Stimulated activated CD4-positive, alpha-beta T cell treated with anti-CD3 and anti-CD28 coated beads, TNF-alpha, amount 100 ng/mL, for 48 hours (primary cell): ENCODE data around the gene LEUTX.
"Not testable (repeated sequence)": the region's sequence is repeated elsewhere in the genome, so short reads cannot be mapped to it uniquely, and the experiment has no call there.

Experiments used
- DNase-seq, 3 donors: peaks; one replicate each; pipeline ENCODE4 v3.0.0-alpha.2; 2020; ENCODE audit warnings: low read depth in 3 of 3

LEUTX gene

GRCh38 chr19:39778763-39779162 lies at the start of gene LEUTX:
LEUTX (plus strand) TSS chr19:39778854; CDS start chr19:39778921, 67 bp downstream.
- DNase-seq, result no peak

GRCh38 chr19:39729594-39729993 lies 49.1 kb upstream of the LEUTX start:
- no peak for DNase-seq

GRCh38 chr19:39731685-39732084 lies 47.0 kb upstream of the LEUTX start:
- DNase-seq, result no peak

GRCh38 chr19:39733841-39734240 lies 44.8 kb upstream of the LEUTX start:
- DNase-seq, result no peak

- no peak for DNase-seq
These were observed 43.0 kb upstream of the LEUTX start for GRCh38 chr19:39735688-39736087.

- DNase-seq, result no peak
These were observed 42.6 kb upstream of the LEUTX start for GRCh38 chr19:39736088-39736487.

GRCh38 chr19:39737351-39737750 lies 41.3 kb upstream of the LEUTX start:
- DNase-seq, result no peak

GRCh38 chr19:39737891-39738290 lies 40.8 kb upstream of the LEUTX start, which contains the start of gene CLC:
CLC (minus strand) TSS chr19:39738029; CDS start chr19:39737952, 77 bp downstream.
- no peak for DNase-seq

- no peak for DNase-seq
These were observed 39.8 kb upstream of the LEUTX start for GRCh38 chr19:39738814-39739213.

GRCh38 chr19:39740395-39740794 lies 38.3 kb upstream of the LEUTX start:
- DNase-seq, result no peak

GRCh38 chr19:39745643-39746042 lies 33.0 kb upstream of the LEUTX start:
- DNase-seq, result no peak

- DNase-seq, result no peak
These were observed 31.7 kb upstream of the LEUTX start for GRCh38 chr19:39746836-39747529.

- DNase-seq, result no peak
These were observed 28.7 kb upstream of the LEUTX start for GRCh38 chr19:39749981-39750380.

GRCh38 chr19:39752390-39752789 lies 26.3 kb upstream of the LEUTX start:
- DNase-seq, result peak in 1 of 3 donors; percentile 17

- no peak for DNase-seq
These were observed 25.9 kb upstream of the LEUTX start for GRCh38 chr19:39752795-39753194.

- DNase-seq, result no peak
These were observed 24.1 kb upstream of the LEUTX start for GRCh38 chr19:39754544-39754943.

- DNase-seq, result no peak
These were observed 23.7 kb upstream of the LEUTX start for GRCh38 chr19:39754971-39755370.

- no peak for DNase-seq
These were observed 19.0 kb upstream of the LEUTX start for GRCh38 chr19:39759457-39760184.

GRCh38 chr19:39761851-39762250 lies 16.8 kb upstream of the LEUTX start:
- not testable (repeated sequence) for DNase-seq

GRCh38 chr19:39765091-39766076 lies 13.3 kb upstream of the LEUTX start:
- peak in 2 of 3 donors; percentile 18 to 33 for DNase-seq

GRCh38 chr19:39768334-39768733 lies 10.3 kb upstream of the LEUTX start:
- DNase-seq, result no peak

GRCh38 chr19:39768786-39769185 lies 9.9 kb upstream of the LEUTX start:
- DNase-seq, result no peak
